Measurements from ENCODE around the gene GLIPR1. TPM values are rescaled to one million over a fixed set of nuclear protein-coding genes. Genes with fewer than 3 reads are reported as not detected.

GLIPR1 gene
- total RNA-seq, 2 donors from 2014 or later: 6.3 to 10.0 TPM

Other genes with a start within 250 kb of the GLIPR1 start
- 1 to 10 TPM; 4.3 to 6.3 TPM for gene CAPS2, start 150.4 kb upstream of the GLIPR1 start, total RNA-seq
- gene GLIPR1L1, start 146.1 kb upstream of the GLIPR1 start, total RNA-seq: not detected
- under 1 TPM; 0.16 to 0.50 TPM for gene GLIPR1L2, start 89.7 kb upstream of the GLIPR1 start, total RNA-seq
- gene KRR1, start 30.9 kb downstream of the GLIPR1 start, total RNA-seq: 10 to 100 TPM; 78.2 to 80.1 TPM

Measured in activated T-cell treated with anti-CD3 and anti-CD28 coated beads, Interleukin-2, amount 50 U/mL, for 72 hours (primary cell).